OCI-LY7 (cell line): ENCODE data around the gene CCDC146. TPM values are rescaled to one million over a fixed set of nuclear protein-coding genes. Genes with fewer than 3 reads are reported as not detected.
"Not testable (repeated sequence)": the region's sequence is repeated elsewhere in the genome, so short reads cannot be mapped to it uniquely, and the experiment has no call there.

ENCODE experiments used
- BruUV-seq: library from RNA; stranded (reverse); fragments of 400-500 nt; replicated peaks from 2 replicates; lab custom pipeline; 2021; lab: Mats Ljungman, UMichigan
- CTCF ChIA-PET: fragments of 300-600 bp; sonication (Branson Sonifier 250); formaldehyde crosslinking; loops from one replicate; lab custom pipeline; 2022; ENCODE audit warnings: antibody characterized with exemption; ENCODE audit not compliant: unreplicated experiment; lab: Charles Lee
- POLR2A ChIA-PET: fragments of 300-600 bp; sonication (Branson Sonifier 250); formaldehyde crosslinking; loops from one replicate; lab custom pipeline; 2022; ENCODE audit warnings: antibody characterized with exemption; lab: Charles Lee
- DNase-seq: peaks from one replicate; pipeline ENCODE4 v3.0.0-alpha.2; 2015; ENCODE audit warnings: low spot score
- H2AFZ ChIP-seq: fragments of 200-600 bp; sonication (generic), shearing (Covaris generic); 2 replicates; pipeline ENCODE4 v1.6.1; 2014; ENCODE audit warnings: mild to moderate bottlenecking, antibody characterized with exemption, low read length, moderate library complexity
- H3K27ac ChIP-seq: fragments of 200-600 bp; sonication (generic); 2 replicates; pipeline ENCODE4 v1.5.1; 2014; ENCODE audit warnings: mixed run types, low read depth, mild to moderate bottlenecking, moderate library complexity, low read length, inconsistent platforms; ENCODE audit not compliant: poor library complexity, severe bottlenecking
- H3K36me3 ChIP-seq: fragments of 200-600 bp; sonication (generic); 2 replicates; pipeline ENCODE4 v1.6.1; 2014; ENCODE audit warnings: mild to moderate bottlenecking, antibody characterized with exemption, low read length, moderate library complexity, mixed read lengths; ENCODE audit not compliant: insufficient read depth
- H3K4me1 ChIP-seq: fragments of 200-600 bp; sonication (generic); 2 replicates; pipeline ENCODE4 v1.5.1; 2014; ENCODE audit warnings: mild to moderate bottlenecking, low read length; ENCODE audit not compliant: insufficient read depth, poor library complexity, severe bottlenecking
- H3K4me2 ChIP-seq: fragments of 200-600 bp; sonication (generic); 2 replicates; pipeline ENCODE4 v1.6.1; 2014; ENCODE audit warnings: mild to moderate bottlenecking, low read length
- H3K4me3 ChIP-seq: fragments of 200-600 bp; sonication (generic); 2 replicates; pipeline ENCODE4 v1.5.1; 2014; ENCODE audit warnings: mild to moderate bottlenecking, low read depth, low read length; ENCODE audit not compliant: poor library complexity, severe bottlenecking
- H3K79me2 ChIP-seq: fragments of 200-600 bp; sonication (generic); 2 replicates; pipeline ENCODE4 v1.6.1; 2016; ENCODE audit warnings: low read depth, mild to moderate bottlenecking, low read length, moderate library complexity, mixed read lengths; ENCODE audit not compliant: insufficient read depth
- H3K9me2 ChIP-seq: fragments of 200-600 bp; sonication (generic); 2 replicates; pipeline ENCODE4 v1.6.1; 2016; ENCODE audit warnings: mild to moderate bottlenecking, low read length, mixed read lengths; ENCODE audit not compliant: insufficient read depth
- H3K9me3 ChIP-seq: fragments of 200-600 bp; sonication (generic); 2 replicates; pipeline ENCODE4 v1.6.1; 2014; ENCODE audit warnings: mild to moderate bottlenecking, mixed run types, low read length, mixed read lengths
- H4K20me1 ChIP-seq: fragments of 200-600 bp; sonication (generic); 2 replicates; pipeline ENCODE4 v1.6.1; 2014; ENCODE audit warnings: mild to moderate bottlenecking, antibody characterized with exemption, low read length, moderate library complexity, mixed read lengths; ENCODE audit not compliant: insufficient read depth
- CTCF ChIP-seq: fragments of 200-600 bp; sonication (generic); conservative IDR thresholded peaks from 2 replicates; pipeline ENCODE4 v1.5.1; 2014; ENCODE audit warnings: mild to moderate bottlenecking, antibody characterized with exemption, low read length, moderate library complexity, mixed read lengths
- EZH2phosphoT487 ChIP-seq: fragments of 200-600 bp; sonication (generic); IDR thresholded peaks from 2 replicates; pipeline ENCODE4 v1.6.1; 2018; ENCODE audit warnings: low read depth, borderline replicate concordance, mild to moderate bottlenecking, mixed run types, antibody characterized with exemption, low read length, moderate library complexity, mixed read lengths
- intact Hi-C: fragments of 100-400 bp; cut with micrococcal nuclease; formaldehyde crosslinking; loops from one replicate; pipeline ENCODE4 v1.10.0; 2022; ENCODE audit not compliant: unreplicated experiment
- total RNA-seq, 2 experiments: library from RNA; depleted of rRNA in 1 of 2; stranded (reverse); fragments of >200 nt in 1 of 2; shearing (Covaris generic) in 1 of 2; gene quantifications; 2 replicates each; pipeline ENCODE4 v1.2.3, GENCODE V29; 2014 to 2022

The CCDC146 gene
- total RNA-seq, 2 experiments from 2014 or later: 3.0 to 3.2 TPM

GRCh38 chr7:77270094-77270480, 147.7 kb downstream of the CCDC146 start:
- H3K4me2 ChIP-seq: peak overlapping the region; percentile 38
- H2AFZ ChIP-seq: peak overlapping the region; percentile 39; the same call in 1 of the 2 replicates
- intact Hi-C loops: no loop called here
- DNase-seq: no peak
- CTCF ChIA-PET: interaction anchor here (0.7 kb wide), 1 partner anchor 17 kb away, joined by 3 read pairs; no protein-coding TSS in a partner anchor
- no peaks in the 10 kb centered on the region for H3K9me2 ChIP-seq
- H3K27ac ChIP-seq: no peak overlapping the region
- no peaks in the 10 kb centered on the region for H3K36me3 ChIP-seq
- no peaks in the 10 kb centered on the region for H4K20me1 ChIP-seq
- H3K79me2 ChIP-seq: no peaks in the 10 kb centered on the region
- H3K4me3 ChIP-seq: no peak overlapping the region
- H3K9me3 ChIP-seq: no peaks in the 10 kb centered on the region
- BruUV-seq: no TSS peak
- POLR2A ChIA-PET: interaction anchor here (0.7 to 1.2 kb wide), 5 partner anchors 10 to 791 kb away, joined by 3 to 4 read pairs (median 3); no protein-coding TSS in a partner anchor
- peaks cover 13% of the 10 kb centered on the region for H3K4me1 ChIP-seq
- TF ChIP-seq CTCF (no peak), EZH2phosphoT487 (no peak)

- no peaks in the 10 kb centered on the region for H4K20me1 ChIP-seq
- H3K4me3 ChIP-seq: no peak overlapping the region
- POLR2A ChIA-PET: no interaction called here
- no peaks in the 10 kb centered on the region for H3K36me3 ChIP-seq
- no peaks in the 10 kb centered on the region for H3K9me2 ChIP-seq
- no TSS peak for BruUV-seq
- H3K27ac ChIP-seq: no peak overlapping the region
- no peak overlapping the region for H3K4me2 ChIP-seq
- H2AFZ ChIP-seq: no peak overlapping the region
- no peak for DNase-seq
- no peaks in the 10 kb centered on the region for H3K79me2 ChIP-seq
- no peaks in the 10 kb centered on the region for H3K9me3 ChIP-seq
- CTCF ChIA-PET: no interaction called here
- intact Hi-C loops: no loop called here
- TF ChIP-seq CTCF: no peak
- no peak for TF ChIP-seq EZH2phosphoT487
- H3K4me1 ChIP-seq: peaks cover 13% of the 10 kb centered on the region
These were observed 149.4 kb downstream of the CCDC146 start for GRCh38 chr7:77271766-77272165.

GRCh38 chr7:77275663-77276062, 153.2 kb downstream of the CCDC146 start:
- H3K27ac ChIP-seq, H3K4me2 ChIP-seq, DNase-seq, H3K9me3 ChIP-seq, POLR2A ChIA-PET, intact Hi-C loops, BruUV-seq, H2AFZ ChIP-seq, H3K4me1 ChIP-seq, H4K20me1 ChIP-seq, H3K4me3 ChIP-seq, H3K36me3 ChIP-seq, CTCF ChIA-PET, H3K79me2 ChIP-seq, H3K9me2 ChIP-seq: not testable (repeated sequence)
